Activated naive CD4-positive, alpha-beta T cell treated with anti-CD3 and anti-CD28 coated beads, Interleukin-2, amount 10 ng/mL, durations not matched to agents 7 days and 5 days (primary cell): ENCODE results near the gene CXCL16.

ENCODE experiments used
- CTCF ChIA-PET: fragments of 350-600 bp; sonication (Branson Sonifier 250); formaldehyde crosslinking; loops from one replicate; lab custom pipeline; 2021; ENCODE audit warnings: antibody characterized with exemption; lab: Charles Lee
- DNase-seq: peaks from one replicate; pipeline ENCODE4 v3.0.0-alpha.2; 2020
- H3K27ac Mint-ChIP-seq: one replicate; pipeline ENCODE4 v1.8.0; 2021; ENCODE audit warnings: mild to moderate bottlenecking, moderate library complexity, mixed read lengths
- H3K27me3 Mint-ChIP-seq: one replicate; pipeline ENCODE4 v1.8.0; 2021; ENCODE audit warnings: mild to moderate bottlenecking, mixed read lengths
- H3K36me3 Mint-ChIP-seq: one replicate; pipeline ENCODE4 v1.8.0; 2021; ENCODE audit warnings: mixed read lengths
- H3K4me1 Mint-ChIP-seq: one replicate; pipeline ENCODE4 v1.8.0; 2021; ENCODE audit warnings: mixed read lengths
- H3K4me3 Mint-ChIP-seq: one replicate; pipeline ENCODE4 v1.8.0; 2021; ENCODE audit warnings: mild to moderate bottlenecking, moderate library complexity, mixed read lengths
- H3K9me3 Mint-ChIP-seq: one replicate; pipeline ENCODE4 v1.8.0; 2021; ENCODE audit warnings: mixed read lengths

The CXCL16 gene, protein sequence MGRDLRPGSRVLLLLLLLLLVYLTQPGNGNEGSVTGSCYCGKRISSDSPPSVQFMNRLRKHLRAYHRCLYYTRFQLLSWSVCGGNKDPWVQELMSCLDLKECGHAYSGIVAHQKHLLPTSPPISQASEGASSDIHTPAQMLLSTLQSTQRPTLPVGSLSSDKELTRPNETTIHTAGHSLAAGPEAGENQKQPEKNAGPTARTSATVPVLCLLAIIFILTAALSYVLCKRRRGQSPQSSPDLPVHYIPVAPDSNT

DNA sequence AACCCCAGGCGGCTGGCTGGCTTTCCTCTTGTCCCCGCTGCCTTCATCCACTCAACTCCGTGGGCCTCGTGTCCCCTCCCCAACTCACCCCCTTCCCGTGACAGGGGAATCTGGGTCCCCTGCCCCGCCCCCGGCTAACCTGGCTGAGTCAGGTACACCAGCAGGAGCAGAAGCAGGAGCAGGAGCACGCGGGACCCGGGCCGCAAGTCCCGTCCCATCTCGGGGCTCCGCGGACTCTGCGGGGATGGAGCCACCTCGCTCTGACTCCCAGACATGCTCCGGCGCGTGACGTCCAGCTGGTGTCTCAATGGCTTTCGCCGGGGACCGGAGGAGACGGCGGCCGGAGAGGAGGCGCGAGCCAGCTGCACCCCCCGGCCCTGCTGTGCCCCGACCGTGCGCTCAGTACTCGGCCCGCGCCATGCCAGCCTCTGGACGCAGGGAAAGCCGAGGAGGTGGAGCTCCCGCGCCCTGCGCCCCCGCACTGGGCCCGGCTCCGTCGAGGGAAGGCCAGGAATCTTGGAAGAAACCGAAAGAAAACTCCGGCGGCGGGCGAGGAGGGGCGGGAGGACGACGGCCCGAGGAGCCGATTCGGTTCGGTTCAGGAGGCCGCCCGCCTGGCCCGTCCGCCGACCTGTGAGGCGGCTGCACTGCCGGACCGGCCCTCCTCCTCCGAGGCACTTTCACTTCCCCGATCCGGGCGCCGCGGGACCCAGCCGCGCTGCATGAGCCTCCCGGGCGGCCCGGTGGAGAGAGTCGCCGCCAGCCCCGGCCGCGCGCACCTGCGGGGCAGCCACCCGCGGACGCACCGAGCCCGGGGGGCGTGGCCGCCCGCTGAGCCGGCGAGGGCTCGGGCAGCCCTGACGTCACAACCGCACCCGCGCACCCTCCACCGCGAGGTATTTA is at the start of gene CXCL16, which contains the start of gene ZMYND15:
CXCL16 (minus strand) TSS at position 807 of the 903 bp plus-strand sequence; CDS start at position 218, 589 bp downstream.
ZMYND15 (plus strand) TSS at position 712 of the 903 bp plus-strand sequence. CDS start 716 bp downstream, outside the sequence.
- H3K9me3 Mint-ChIP-seq, result no peaks in the 10 kb centered on the region
- H3K27ac Mint-ChIP-seq, result peak within 1 kb of the TSS; percentile 13
- peaks cover 23% of the 10 kb centered on the region for H3K4me1 Mint-ChIP-seq

DNA sequence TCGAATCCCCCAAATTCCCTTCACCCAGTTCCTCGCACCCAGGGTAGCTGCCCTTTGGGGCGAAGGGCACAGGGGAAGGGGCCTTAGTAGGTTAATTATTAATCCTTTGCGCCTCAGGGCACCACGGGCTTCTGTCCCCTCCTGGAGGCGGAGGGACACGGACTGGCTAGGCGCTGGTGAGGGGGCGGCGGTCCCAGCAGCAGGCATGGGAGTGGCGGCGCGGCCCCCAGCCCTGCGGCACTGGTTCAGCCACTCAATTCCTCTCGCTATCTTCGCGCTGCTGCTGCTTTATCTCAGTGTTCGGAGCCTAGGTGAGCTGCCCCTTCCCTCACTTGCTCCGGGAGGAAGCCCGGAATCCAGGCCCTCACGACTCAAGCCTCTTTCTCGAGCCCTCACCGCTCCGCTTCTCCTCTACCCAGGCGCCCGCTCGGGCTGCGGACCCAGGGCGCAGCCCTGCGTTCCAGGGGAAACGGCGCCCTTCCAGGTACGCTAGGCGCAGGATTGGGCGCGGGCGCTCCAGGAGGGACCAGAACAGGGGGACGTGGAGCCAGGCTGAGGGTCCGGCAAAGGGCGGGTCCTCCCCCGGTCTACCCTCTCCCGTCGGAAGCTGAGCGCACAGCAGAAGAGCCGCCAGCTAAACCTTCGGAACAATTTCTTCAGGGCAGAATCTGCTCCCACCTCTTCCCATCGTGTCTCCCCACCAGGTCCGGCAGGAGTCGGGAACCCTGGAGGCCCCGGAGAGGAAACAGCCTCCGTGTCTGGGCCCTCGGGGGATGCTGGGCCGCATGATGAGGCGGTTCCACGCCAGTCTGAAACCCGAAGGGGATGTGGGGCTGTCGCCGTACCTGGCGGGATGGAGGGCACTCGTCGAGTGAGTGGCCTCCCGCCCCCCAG is 49.3 kb upstream of the CXCL16 start, which contains the start of gene GLTPD2:
GLTPD2 (plus strand) TSS at position 158 of the 894 bp plus-strand sequence; CDS start at position 206, 48 bp downstream.
- Mint-ChIP-seq H3K27ac (peak within 1 kb of the TSS; percentile 56), H3K36me3 (no peaks in the 10 kb centered on the region), H3K4me1 (peaks cover 43% of the 10 kb centered on the region), H3K4me3 (peak within 1 kb of the TSS; percentile 66), H3K27me3 (peaks cover 72% of the 10 kb centered on the region), H3K9me3 (no peaks in the 10 kb centered on the region)
- no peak for DNase-seq
- CTCF ChIA-PET, result interaction anchor here (0.6 to 3.9 kb wide), 18 partner anchors 9 to 222 kb away, joined by 3 to 28 read pairs (median 7); partner anchors contain the start of genes ARRB2, C17orf107, CHRNE and MED11

More for the DNA sequence above, at the start of gene CXCL16, which contains the start of gene ZMYND15:
- peak; percentile 71 for DNase-seq
- CTCF ChIA-PET, result no interaction called here
- H3K4me3 Mint-ChIP-seq, result peak within 1 kb of the TSS; percentile 76
- H3K27me3 Mint-ChIP-seq, result peaks cover 90% of the 10 kb centered on the region
- peaks cover 2% of the 10 kb centered on the region for H3K36me3 Mint-ChIP-seq

DNA sequence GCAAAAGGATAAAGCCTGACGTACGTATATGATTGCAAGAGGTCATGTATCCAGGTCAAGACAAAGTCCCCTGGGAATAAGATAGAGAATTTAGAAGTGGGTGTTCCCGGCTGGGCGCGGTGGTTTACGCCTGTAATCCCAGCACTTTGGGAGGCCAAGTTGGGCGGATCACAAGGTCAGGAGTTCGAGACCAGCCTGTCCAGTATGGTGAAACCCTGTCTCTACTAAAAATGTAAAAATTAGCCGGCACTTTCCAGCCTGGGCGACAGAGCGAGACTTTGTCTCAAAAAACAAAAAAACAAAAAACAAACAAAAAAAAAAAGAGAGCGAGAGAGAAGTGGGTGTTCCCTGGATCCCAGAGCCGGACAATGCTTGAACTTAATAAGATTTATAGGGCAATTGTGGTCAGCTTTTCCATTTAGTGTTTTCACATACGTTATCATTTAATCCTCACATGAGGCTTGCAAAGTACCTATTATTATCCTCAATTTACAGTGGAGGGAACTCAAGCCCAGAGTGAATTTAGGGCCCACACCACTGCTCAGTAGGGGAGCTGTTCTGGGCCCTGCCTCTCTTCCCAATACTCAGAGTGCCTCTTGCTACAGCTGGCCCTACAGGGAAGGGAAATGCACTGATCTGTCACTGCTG is 48.6 kb upstream of the CXCL16 start:
- Mint-ChIP-seq H3K27me3 (peaks cover 78% of the 10 kb centered on the region), H3K36me3 (no peaks in the 10 kb centered on the region), H3K4me3 (peak overlapping the region; percentile 35), H3K4me1 (peaks cover 43% of the 10 kb centered on the region), H3K27ac (no peak overlapping the region), H3K9me3 (no peaks in the 10 kb centered on the region)
- DNase-seq, result no peak
- CTCF ChIA-PET, result interaction anchor here (0.7 to 3.9 kb wide), 5 partner anchors 52 to 115 kb away, joined by 3 to 28 read pairs (median 8); partner anchors contain the start of genes ARRB2 and CHRNE

DNA sequence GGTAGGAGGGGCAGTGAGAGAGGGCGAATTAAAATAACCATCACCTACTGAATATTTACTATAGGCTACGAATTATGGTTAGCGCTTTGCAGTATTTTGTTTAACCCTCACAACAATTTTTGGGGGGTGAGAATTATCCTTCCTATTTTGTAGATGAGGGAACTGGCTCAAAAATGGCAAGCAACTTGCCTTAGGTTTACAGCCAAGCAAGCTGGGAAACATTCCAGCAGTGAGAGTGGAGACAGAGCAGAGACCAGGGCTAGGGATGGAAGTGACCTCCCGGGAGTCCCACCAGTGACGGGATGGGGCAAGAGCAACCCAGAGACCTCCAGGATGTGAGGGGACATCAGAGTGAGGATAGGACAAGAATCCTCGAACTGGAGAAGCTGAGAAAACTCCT is 46.8 kb upstream of the CXCL16 start:
- Mint-ChIP-seq H3K27me3 (peaks cover 80% of the 10 kb centered on the region), H3K4me3 (no peak overlapping the region), H3K36me3 (no peaks in the 10 kb centered on the region), H3K9me3 (no peaks in the 10 kb centered on the region), H3K27ac (no peak overlapping the region), H3K4me1 (peaks cover 46% of the 10 kb centered on the region)
- DNase-seq, result no peak
- CTCF ChIA-PET, result interaction anchor here (1.3 to 3.6 kb wide), 3 partner anchors 51 to 95 kb away, joined by 5 to 14 read pairs (median 8); partner anchors contain the start of gene ARRB2

DNA sequence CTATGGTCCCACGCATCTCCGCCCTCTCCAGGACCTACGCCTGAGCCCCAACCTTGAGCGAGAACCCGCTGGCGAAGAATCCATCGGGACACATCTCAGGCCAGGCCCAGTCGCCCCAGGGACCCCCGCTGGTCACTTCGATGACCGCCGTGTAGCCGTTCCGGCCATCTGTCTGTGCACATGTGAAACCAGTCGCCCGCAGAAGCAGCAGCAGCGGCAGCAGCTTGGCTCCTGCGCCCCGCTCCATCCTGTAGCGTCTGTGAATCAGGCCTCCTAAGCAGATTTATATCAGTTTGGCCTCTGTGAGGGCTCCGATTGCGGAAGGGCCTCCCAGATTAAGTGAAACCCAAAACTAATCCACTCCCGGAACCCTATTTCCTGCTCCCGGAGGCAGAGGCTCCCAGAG is 46.4 kb upstream of the CXCL16 start, which contains the start of gene VMO1:
VMO1 (minus strand) TSS at position 259 of the 406 bp plus-strand sequence; CDS start at position 247, 12 bp downstream.
- Mint-ChIP-seq H3K9me3 (no peaks in the 10 kb centered on the region), H3K4me3 (no peak within 1 kb of the TSS), H3K36me3 (no peaks in the 10 kb centered on the region), H3K27ac (peak within 1 kb of the TSS; percentile 28), H3K27me3 (peaks cover 82% of the 10 kb centered on the region), H3K4me1 (peaks cover 44% of the 10 kb centered on the region)
- DNase-seq, result no peak
- CTCF ChIA-PET, result interaction anchor here (1.3 to 3.6 kb wide), 3 partner anchors 50 to 95 kb away, joined by 5 to 14 read pairs (median 8); partner anchors contain the start of gene ARRB2

DNA sequence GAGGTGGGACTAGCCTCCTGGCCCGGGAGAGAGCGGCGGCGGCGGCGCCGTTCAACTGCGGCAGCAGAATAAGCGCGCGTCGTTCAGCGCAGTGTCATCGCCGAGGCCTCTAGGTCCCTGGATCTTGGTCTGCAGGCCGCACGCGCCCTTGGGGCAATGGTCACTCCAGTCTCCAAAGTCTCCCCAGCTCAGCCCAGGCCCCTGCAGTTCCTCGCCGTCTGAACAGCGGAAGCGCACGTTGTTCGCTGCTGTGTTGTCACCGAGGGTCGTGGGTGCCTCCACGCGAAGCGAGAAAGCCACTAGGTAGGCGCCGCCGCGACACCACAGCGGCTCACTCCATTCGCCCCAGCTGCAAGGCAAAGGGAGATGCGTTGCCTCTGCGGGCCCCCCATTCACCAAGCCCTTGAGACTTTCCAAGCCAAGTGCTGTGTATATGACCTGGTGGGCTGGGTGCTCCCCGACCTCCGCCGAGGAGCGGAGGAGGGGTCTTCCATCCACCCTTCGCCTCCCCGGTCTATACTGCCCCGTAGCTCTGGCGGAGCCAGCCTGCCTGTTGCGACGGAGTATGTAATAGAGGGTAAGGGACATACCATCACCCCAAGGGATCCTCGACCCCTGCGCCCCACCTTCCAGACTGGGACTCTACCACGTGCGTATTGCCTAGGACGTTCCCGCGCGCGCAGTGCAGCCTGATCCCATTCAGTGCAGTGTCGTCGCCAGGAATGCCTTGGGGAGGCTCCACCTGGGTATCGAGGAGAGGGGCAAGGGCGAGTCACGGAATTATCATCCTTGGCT is 45.8 kb upstream of the CXCL16 start:
- no peak overlapping the region for H3K4me3 Mint-ChIP-seq
- no peaks in the 10 kb centered on the region for H3K9me3 Mint-ChIP-seq
- no peaks in the 10 kb centered on the region for H3K36me3 Mint-ChIP-seq

DNA sequence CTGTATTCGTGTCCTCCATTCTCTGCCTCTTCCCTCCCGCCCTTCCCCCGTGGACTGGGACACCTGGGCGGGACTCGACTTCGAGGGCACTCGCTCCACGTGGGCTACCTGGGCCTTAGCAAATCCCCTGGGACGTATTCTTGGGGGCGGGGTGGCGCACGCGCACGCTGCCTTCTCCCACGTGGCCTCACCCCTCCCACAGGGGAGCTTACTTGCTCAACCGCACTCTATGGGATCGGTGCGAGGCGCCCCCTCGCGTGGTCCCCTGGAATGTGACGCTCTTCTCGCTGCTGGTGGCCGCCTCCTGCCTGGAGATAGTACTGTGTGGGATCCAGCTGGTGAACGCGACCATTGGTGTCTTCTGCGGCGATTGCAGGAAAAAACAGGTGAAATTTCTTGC is 42.9 kb upstream of the CXCL16 start:
- H3K36me3 Mint-ChIP-seq, result no peaks in the 10 kb centered on the region
- peaks cover 30% of the 10 kb centered on the region for H3K4me1 Mint-ChIP-seq

More for the DNA sequence above, 45.8 kb upstream of the CXCL16 start:
- peaks cover 39% of the 10 kb centered on the region for H3K4me1 Mint-ChIP-seq
- H3K27ac Mint-ChIP-seq, result peak overlapping the region; percentile 28
- H3K27me3 Mint-ChIP-seq, result peaks cover 88% of the 10 kb centered on the region
- CTCF ChIA-PET, result interaction anchor here (1.0 to 3.6 kb wide), 3 partner anchors 50 to 118 kb away, joined by 3 to 14 read pairs (median 5); partner anchors contain the start of gene ARRB2
- no peak for DNase-seq

DNA sequence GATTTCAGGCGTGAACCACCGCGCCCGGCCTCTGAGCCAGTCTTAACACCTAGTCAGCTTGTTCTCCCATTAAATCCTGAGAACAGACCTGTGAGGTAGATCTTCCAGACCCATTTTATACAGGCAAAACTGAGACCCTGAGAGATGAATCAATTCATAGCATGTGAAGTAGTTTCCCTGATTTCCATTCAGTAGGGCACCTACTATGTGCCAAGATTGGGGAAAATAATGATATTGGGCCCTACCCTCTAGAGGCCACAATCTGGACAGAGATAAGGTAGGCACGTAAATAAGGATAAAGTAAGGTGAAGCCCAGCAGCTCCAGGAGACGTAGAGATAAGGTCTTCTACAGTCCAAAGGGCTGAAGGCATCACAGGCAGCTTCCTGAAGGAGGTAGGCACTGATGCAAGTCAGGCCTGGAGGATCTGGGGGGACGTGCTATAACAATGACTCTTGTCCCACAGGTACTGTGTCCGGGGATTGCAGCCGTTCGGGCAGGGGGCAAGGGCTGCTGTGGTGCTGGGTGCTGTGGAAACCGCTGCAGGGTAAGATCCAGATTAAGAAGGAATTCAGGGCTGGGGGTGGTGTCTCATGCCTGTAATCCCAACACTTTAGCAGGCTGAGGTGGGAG is 40.7 kb upstream of the CXCL16 start:
- CTCF ChIA-PET, result interaction anchor here (0.7 to 2.2 kb wide), 2 partner anchors 10 to 154 kb away, joined by 4 to 7 read pairs; no protein-coding TSS in a partner anchor
- Mint-ChIP-seq H3K27me3 (peaks cover 74% of the 10 kb centered on the region), H3K36me3 (no peaks in the 10 kb centered on the region), H3K27ac (no peak overlapping the region), H3K4me1 (peaks cover 12% of the 10 kb centered on the region), H3K4me3 (no peak overlapping the region), H3K9me3 (no peaks in the 10 kb centered on the region)
- no peak for DNase-seq

More for the DNA sequence above, 42.9 kb upstream of the CXCL16 start:
- H3K27ac Mint-ChIP-seq, result no peak overlapping the region
- no peak overlapping the region for H3K4me3 Mint-ChIP-seq
- DNase-seq, result peak; percentile 48
- CTCF ChIA-PET, result interaction anchor here (1.1 to 1.6 kb wide), 2 partner anchors 10 to 50 kb away, joined by 3 to 8 read pairs; no protein-coding TSS in a partner anchor
- no peaks in the 10 kb centered on the region for H3K9me3 Mint-ChIP-seq
- peaks cover 95% of the 10 kb centered on the region for H3K27me3 Mint-ChIP-seq

DNA sequence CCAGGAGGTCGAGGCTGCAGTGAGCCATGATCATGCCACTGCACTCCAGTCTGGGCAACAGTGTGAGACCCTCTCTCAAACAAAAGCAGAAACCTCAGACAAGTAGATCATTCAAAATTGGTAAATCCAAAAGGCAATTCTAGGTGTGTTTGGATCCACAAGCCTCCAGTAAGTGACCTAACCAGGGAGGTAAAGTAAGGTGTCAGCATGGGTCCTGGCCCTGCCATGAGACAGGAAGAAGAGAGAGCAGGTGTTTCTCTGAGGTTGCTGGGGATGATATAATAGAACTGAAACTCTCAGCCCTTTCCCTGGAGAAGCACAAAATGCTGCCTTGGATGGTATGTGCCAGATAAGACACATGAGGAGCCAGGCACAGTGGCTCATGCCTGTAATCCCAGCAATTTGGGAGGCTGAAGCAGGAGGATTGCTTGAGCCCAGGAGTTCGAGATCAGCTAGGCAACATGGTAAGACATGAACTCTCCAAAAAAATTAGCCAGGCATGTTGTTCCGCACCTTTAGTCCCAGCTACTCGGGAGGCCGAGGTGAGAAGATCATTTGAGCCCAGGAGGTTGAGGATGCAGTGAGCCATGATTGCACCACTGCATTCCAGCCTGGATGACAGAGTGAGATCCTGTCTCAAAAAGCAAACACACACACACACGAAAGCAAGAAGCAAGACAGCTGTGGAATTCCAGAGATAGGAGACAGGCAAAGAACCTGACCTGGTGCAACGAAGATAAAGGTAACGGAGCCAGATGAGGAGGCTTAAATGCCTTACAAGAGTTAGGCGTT is 38.4 kb upstream of the CXCL16 start:
- Mint-ChIP-seq H3K27ac (no peak overlapping the region), H3K4me3 (no peak overlapping the region), H3K4me1 (peaks cover 3% of the 10 kb centered on the region), H3K9me3 (no peaks in the 10 kb centered on the region), H3K36me3 (no peaks in the 10 kb centered on the region), H3K27me3 (peaks cover 59% of the 10 kb centered on the region)
- DNase-seq, result no peak
- CTCF ChIA-PET, result interaction anchor here (2.2 kb wide), 1 partner anchor 12 kb away, joined by 7 read pairs; no protein-coding TSS in a partner anchor

DNA sequence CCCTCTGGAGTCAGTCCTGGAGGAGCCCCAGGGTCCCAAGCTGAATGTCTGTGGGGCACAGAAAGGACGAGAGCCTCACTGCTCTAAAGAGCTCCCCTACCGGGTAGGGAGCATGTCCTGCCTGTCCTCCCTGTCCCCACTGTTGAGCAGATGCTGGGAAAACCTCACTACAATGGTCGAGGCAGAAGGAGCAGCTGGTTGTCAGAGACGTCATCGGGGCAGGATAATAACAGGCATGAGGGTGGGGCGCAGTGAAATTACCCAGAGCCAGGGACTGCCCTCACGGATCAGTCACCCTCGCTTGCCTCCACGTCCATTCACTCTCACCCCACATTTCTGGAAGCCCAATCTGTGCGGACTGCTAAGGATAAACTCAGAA is 32.5 kb upstream of the CXCL16 start:
- Mint-ChIP-seq H3K9me3 (no peaks in the 10 kb centered on the region), H3K4me1 (peaks cover 16% of the 10 kb centered on the region), H3K27ac (no peak overlapping the region), H3K27me3 (peaks cover 45% of the 10 kb centered on the region), H3K36me3 (no peaks in the 10 kb centered on the region), H3K4me3 (no peak overlapping the region)
- DNase-seq, result no peak
- CTCF ChIA-PET, result no interaction called here
